SK-N-MC (cell line): ENCODE measurements around the gene B4GALT2.

Experiments
- EZH2 ChIP-seq: fragments of 200-600 bp; sonication (generic); IDR thresholded peaks from one replicate; pipeline ENCODE4 v1.6.1; 2017; ENCODE audit warnings: antibody characterized with exemption
- FOXP2 ChIP-seq: optimal IDR thresholded peaks from 2 replicates; pipeline ENCODE3; 2011; ENCODE audit warnings: mild to moderate bottlenecking, moderate library complexity; ENCODE audit not compliant: insufficient read depth; ENCODE audit errors: extremely low read length, control extremely low read depth
- POLR2AphosphoS5 ChIP-seq: IDR thresholded peaks from 2 replicates; pipeline ENCODE4 v1.6.1; 2012; ENCODE audit warnings: mild to moderate bottlenecking, low read depth, low read length, borderline replicate concordance

GRCh38 chr1:43938383-43938782 is 40.6 kb upstream of the B4GALT2 start:
- no peak for TF ChIP-seq EZH2
- no peak for TF ChIP-seq POLR2AphosphoS5
- TF ChIP-seq FOXP2: no peak
